GM12878 (cell line): Measurements from ENCODE around the gene EFCC1. TPM values are rescaled to one million over a fixed set of nuclear protein-coding genes. Genes with fewer than 3 reads are reported as not detected.

Experiments
- ATAC-seq: fragments of 200-7000 bp; cut with Tn5 transposase; 3 replicates; pipeline ENCODE4 v1.9.1; 2020; ENCODE audit warnings: mild to moderate bottlenecking, moderate library complexity
- BruUV-seq: library from RNA; stranded (reverse); fragments of 400-500 nt; replicated peaks from 2 replicates; lab custom pipeline; 2021; lab: Mats Ljungman, UMichigan
- CTCF ChIA-PET: fragments of 300-600 bp; sonication (Branson Sonifier 250); formaldehyde crosslinking; extraction: SDS; loops from one replicate; lab custom pipeline; 2021; ENCODE audit warnings: inconsistent platforms; lab: Yijun Ruan, JAX
- POLR2A ChIA-PET: fragments of 350-600 bp; formaldehyde crosslinking; extraction: SDS; loops from one replicate; lab custom pipeline; 2021; ENCODE audit warnings: inconsistent platforms; lab: Charles Lee
- RAD21 ChIA-PET: fragments of 300-600 bp; sonication (Branson Sonifier 250); formaldehyde crosslinking; loops from one replicate; lab custom pipeline; 2023; ENCODE audit warnings: antibody characterized with exemption; ENCODE audit not compliant: unreplicated experiment; lab: Charles Lee
- SMC1A ChIA-PET: fragments of 300-600 bp; sonication (Branson Sonifier 250); formaldehyde crosslinking; loops from one replicate; lab custom pipeline; 2023; ENCODE audit not compliant: unreplicated experiment, uncharacterized antibody; lab: Charles Lee
- DNase-seq: peaks from one replicate; pipeline ENCODE4 v3.0.0-alpha.2; 2011; ENCODE audit warnings: low read depth, low spot score
- FAIRE-seq: peaks from 3 replicates; lab custom pipeline; 2011; peaks lifted over from hg19 to GRCh38; lab: Jason Lieb, UNC
- H2AFZ ChIP-seq: 2 replicates; pipeline ENCODE4 v1.6.0; 2011; ENCODE audit warnings: low read depth, low read length, control low read depth; ENCODE audit not compliant: control insufficient read depth
- H3K27ac ChIP-seq: 2 replicates; pipeline ENCODE4 v1.5.1; 2011; ENCODE audit warnings: control low read depth; ENCODE audit not compliant: control insufficient read depth, insufficient read depth
- H3K27me3 ChIP-seq, 2 experiments: replicated peaks in 1 of 2; 2 replicates each; pipeline versions ENCODE4 v1.6.0 to v1.6.1; 2011; ENCODE audit warnings: low read length in 1 of 2; ENCODE audit not compliant: control insufficient read depth in 2 of 2, insufficient read depth in 2 of 2
- H3K36me3 ChIP-seq, 2 experiments: 2 replicates each; pipeline ENCODE4 v1.5.1; 2011; ENCODE audit warnings: low read length in 1 of 2; ENCODE audit not compliant: control insufficient read depth in 2 of 2, insufficient read depth in 2 of 2
- H3K4me1 ChIP-seq: 2 replicates; pipeline ENCODE4 v1.6.1; 2011; ENCODE audit warnings: mild to moderate bottlenecking, low read length, moderate library complexity, mixed read lengths; ENCODE audit not compliant: control insufficient read depth, insufficient read depth
- H3K4me2 ChIP-seq: 2 replicates; pipeline ENCODE4 v1.6.0; 2011; ENCODE audit warnings: control low read depth; ENCODE audit not compliant: control insufficient read depth, insufficient read depth
- H3K4me3 ChIP-seq: fragments of 200-600 bp; sonication (generic); 2 replicates; pipeline ENCODE4 v1.5.1; 2016
- H3K79me2 ChIP-seq: 2 replicates; pipeline ENCODE4 v1.6.0; 2011; ENCODE audit warnings: low read length; ENCODE audit not compliant: control insufficient read depth, insufficient read depth
- H3K9ac ChIP-seq: 2 replicates; pipeline ENCODE4 v1.8.0; 2011; ENCODE audit warnings: low read length, control low read depth, mixed read lengths; ENCODE audit not compliant: control insufficient read depth, insufficient read depth
- H3K9me3 ChIP-seq: replicated peaks from 3 replicates; pipeline ENCODE4 v1.5.1; 2011; ENCODE audit warnings: mild to moderate bottlenecking, low read length; ENCODE audit not compliant: control insufficient read depth, insufficient read depth
- H4K20me1 ChIP-seq: 2 replicates; pipeline ENCODE4 v1.6.0; 2011; ENCODE audit not compliant: control insufficient read depth, insufficient read depth
- CBX3 ChIP-seq: fragments of 200-600 bp; sonication (generic); IDR thresholded peaks from 2 replicates; pipeline ENCODE4 v1.6.1; 2016; ENCODE audit warnings: low read depth, borderline replicate concordance
- CHD1 ChIP-seq: IDR thresholded peaks from 2 replicates; pipeline ENCODE4 v1.6.1; 2012; ENCODE audit warnings: low read depth, low read length, improper control_type of control experiment
- CHD2 ChIP-seq: IDR thresholded peaks from 2 replicates; pipeline ENCODE4 v1.6.1; 2011; ENCODE audit warnings: low read depth, low read length, improper control_type of control experiment, borderline replicate concordance
- FOXK2 ChIP-seq: fragments of 450-650 bp; IDR thresholded peaks from 2 replicates; pipeline ENCODE4 v1.6.1; 2017; ENCODE audit warnings: mild to moderate bottlenecking, moderate library complexity
- IRF4 ChIP-seq: IDR thresholded peaks from 2 replicates; pipeline ENCODE4 v1.6.1; 2011; ENCODE audit warnings: low read depth, low read length
- NFYB ChIP-seq: IDR thresholded peaks from 2 replicates; pipeline ENCODE4 v1.6.1; 2011; ENCODE audit warnings: low read depth, mild to moderate bottlenecking, low read length, improper control_type of control experiment, moderate library complexity; ENCODE audit not compliant: insufficient read depth
- WGBS: methylation state at CpG from one replicate; pipeline ENCODE4 v1.1.6; 2016; ENCODE audit warnings: low lambda C conversion rate; ENCODE audit not compliant: insufficient replicate concordance, insufficient coverage; ENCODE audit errors: missing lambda C conversion rate; 5-methylcytosine and 5-hydroxymethylcytosine counted together
- in situ Hi-C: fragments of 300-500 bp; cut with MboI; formaldehyde crosslinking; loops from 9 replicates; pipeline ENCODE4 v1.14.3; 2018; ENCODE audit warnings: mixed read lengths
- intact Hi-C: fragments of 100-400 bp; cut with micrococcal nuclease; formaldehyde crosslinking; loops from one replicate; pipeline ENCODE4 v1.14.2; 2022; ENCODE audit not compliant: unreplicated experiment
- polyA plus RNA-seq, 11 experiments: library from polyadenylated mRNA; depleted of rRNA in 4 of 11; unstranded in 6 of 11; stranded (reverse) in 5 of 11; fragments of >200 nt; fragmentation: Nextera tagmentation in 4 of 11; fragmentation: Illumina TruSeq in 1 of 11; extraction: Ambion mirVana in 4 of 11; extraction: Trizol in 1 of 11; gene quantifications; 1 replicate in 1 of 11; 2 replicates in 10 of 11; pipeline versions ENCODE4 v1.2.1 to v1.2.3, GENCODE V29; 2011 to 2016; ENCODE audit warnings: inconsistent platforms in 2 of 11, missing spikeins in 2 of 11, low read depth in 1 of 11
- total RNA-seq, 4 experiments: library from RNA; depleted of rRNA in 3 of 4; stranded (reverse); fragments of >200 nt in 3 of 4; fragmentation: Illumina TruSeq in 1 of 4; extraction: Trizol in 1 of 4; gene quantifications; 2 replicates each; pipeline versions ENCODE4 v1.2.1 to v1.2.3, GENCODE V29; 2013 to 2021
- TF ChIP-seq, protein P1 (sequence below): fragments of 450-650 bp; IDR thresholded peaks from 2 replicates; pipeline ENCODE4 v1.6.1; 2017; ENCODE audit warnings: mild to moderate bottlenecking, moderate library complexity

EFCC1 gene
- total and polyA plus RNA-seq, 10 of the 15 experiments (the other 5 are each of a cell fraction or from before 2014, with no cell fraction given) = not detected

DNA sequence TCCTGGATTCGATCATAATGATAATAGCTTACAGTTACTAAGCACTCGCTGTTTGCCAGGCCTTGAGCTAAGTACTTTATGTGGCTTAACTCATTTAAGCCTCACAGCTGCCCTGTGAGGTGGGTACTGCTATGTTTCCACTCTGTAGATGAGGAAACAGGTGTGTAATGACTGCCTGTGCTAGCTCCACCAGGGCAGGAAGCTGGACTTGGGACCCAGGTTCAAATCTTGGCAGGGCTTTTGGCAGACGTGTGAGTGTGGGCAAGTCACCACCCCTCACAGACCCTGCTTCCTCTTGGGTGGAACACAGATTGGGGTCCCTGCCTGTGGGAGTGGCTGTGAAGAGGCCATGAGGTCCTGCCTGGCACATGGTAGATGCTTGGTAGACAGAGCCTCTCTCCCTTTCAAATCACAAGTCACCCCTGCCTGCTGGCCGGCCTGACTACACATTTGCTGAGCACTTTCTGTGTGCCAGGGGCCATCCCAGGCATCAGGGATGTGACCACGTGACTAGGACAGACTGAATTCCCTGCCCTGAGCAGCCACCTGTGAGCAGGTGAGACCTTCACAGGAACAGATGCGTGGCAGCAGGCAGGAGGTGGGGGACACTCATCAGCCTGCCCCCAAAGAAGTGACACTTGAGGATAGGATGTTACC lies 3.7 kb downstream of the EFCC1 start:
- Histone ChIP-seq H3K4me1 (no peaks in the 10 kb centered on the region), H3K27me3 (peaks cover 7 to 12% of the 10 kb centered on the region in 2 experiments), H3K36me3 (no peaks in the 10 kb centered on the region), H3K4me3 (no peak overlapping the region), H3K9me3 (no peaks in the 10 kb centered on the region), H3K79me2 (no peaks in the 10 kb centered on the region), H3K27ac (no peak overlapping the region), H2AFZ (no peak overlapping the region), H3K4me2 (no peak overlapping the region), H3K9ac (no peak overlapping the region), H4K20me1 (no peaks in the 10 kb centered on the region)
- ChIA-PET CTCF (interaction anchor here (1.0 to 1.6 kb wide), 3 partner anchors 11 to 35 kb away, joined by 3 to 5 read pairs (median 3); no protein-coding TSS in a partner anchor), POLR2A (no interaction called here), RAD21 (no interaction called here), SMC1A (no interaction called here)
- no peak for DNase-seq
- WGBS = 28% methylated on average over 6 of the region's 6 CpGs
- ATAC-seq = no peak
- TF ChIP-seq FOXK2 = no peak
- TF ChIP-seq, protein P1, sequence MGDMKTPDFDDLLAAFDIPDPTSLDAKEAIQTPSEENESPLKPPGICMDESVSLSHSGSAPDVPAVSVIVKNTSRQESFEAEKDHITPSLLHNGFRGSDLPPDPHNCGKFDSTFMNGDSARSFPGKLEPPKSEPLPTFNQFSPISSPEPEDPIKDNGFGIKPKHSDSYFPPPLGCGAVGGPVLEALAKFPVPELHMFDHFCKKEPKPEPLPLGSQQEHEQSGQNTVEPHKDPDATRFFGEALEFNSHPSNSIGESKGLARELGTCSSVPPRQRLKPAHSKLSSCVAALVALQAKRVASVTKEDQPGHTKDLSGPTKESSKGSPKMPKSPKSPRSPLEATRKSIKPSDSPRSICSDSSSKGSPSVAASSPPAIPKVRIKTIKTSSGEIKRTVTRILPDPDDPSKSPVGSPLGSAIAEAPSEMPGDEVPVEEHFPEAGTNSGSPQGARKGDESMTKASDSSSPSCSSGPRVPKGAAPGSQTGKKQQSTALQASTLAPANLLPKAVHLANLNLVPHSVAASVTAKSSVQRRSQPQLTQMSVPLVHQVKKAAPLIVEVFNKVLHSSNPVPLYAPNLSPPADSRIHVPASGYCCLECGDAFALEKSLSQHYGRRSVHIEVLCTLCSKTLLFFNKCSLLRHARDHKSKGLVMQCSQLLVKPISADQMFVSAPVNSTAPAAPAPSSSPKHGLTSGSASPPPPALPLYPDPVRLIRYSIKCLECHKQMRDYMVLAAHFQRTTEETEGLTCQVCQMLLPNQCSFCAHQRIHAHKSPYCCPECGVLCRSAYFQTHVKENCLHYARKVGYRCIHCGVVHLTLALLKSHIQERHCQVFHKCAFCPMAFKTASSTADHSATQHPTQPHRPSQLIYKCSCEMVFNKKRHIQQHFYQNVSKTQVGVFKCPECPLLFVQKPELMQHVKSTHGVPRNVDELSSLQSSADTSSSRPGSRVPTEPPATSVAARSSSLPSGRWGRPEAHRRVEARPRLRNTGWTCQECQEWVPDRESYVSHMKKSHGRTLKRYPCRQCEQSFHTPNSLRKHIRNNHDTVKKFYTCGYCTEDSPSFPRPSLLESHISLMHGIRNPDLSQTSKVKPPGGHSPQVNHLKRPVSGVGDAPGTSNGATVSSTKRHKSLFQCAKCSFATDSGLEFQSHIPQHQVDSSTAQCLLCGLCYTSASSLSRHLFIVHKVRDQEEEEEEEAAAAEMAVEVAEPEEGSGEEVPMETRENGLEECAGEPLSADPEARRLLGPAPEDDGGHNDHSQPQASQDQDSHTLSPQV = no peak
- no peak for TF ChIP-seq CHD2
- TF ChIP-seq CHD1 = no peak
- TF ChIP-seq NFYB = no peak
- TF ChIP-seq IRF4 = no peak
- no peak for TF ChIP-seq CBX3
- intact Hi-C loops = no loop called here
- BruUV-seq = no TSS peak
- FAIRE-seq = no peak
- in situ Hi-C loops = no loop called here
